Lower lobe of right lung (tissue), 2 donors: ENCODE results near the gene MARK4. TPM values are rescaled to one million over a fixed set of nuclear protein-coding genes. Genes with fewer than 3 reads are reported as not detected.

Experiments used
- ATAC-seq, 2 donors: fragments of 200-7000 bp; cut with Tn5 transposase; one replicate each; pipeline ENCODE4 v1.9.1; 2020 to 2022; ENCODE audit warnings: mild to moderate bottlenecking in 2 of 2, moderate library complexity in 2 of 2
- DNase-seq: peaks from one replicate; pipeline ENCODE4 v3.0.0-alpha.2; 2020
- H3K27ac ChIP-seq: fragments of 200-600 bp; one replicate; pipeline ENCODE4 v1.8.0; 2022
- H3K27me3 ChIP-seq: fragments of 200-600 bp; one replicate; pipeline ENCODE4 v1.8.0; 2022; ENCODE audit warnings: low read depth
- H3K36me3 ChIP-seq: fragments of 200-600 bp; one replicate; pipeline ENCODE4 v1.8.0; 2022; ENCODE audit warnings: mild to moderate bottlenecking
- H3K4me1 ChIP-seq: fragments of 200-600 bp; one replicate; pipeline ENCODE4 v1.8.0; 2022
- H3K4me3 ChIP-seq: fragments of 200-600 bp; one replicate; pipeline ENCODE4 v1.8.0; 2022; ENCODE audit warnings: mild to moderate bottlenecking
- H3K9me3 ChIP-seq: fragments of 200-600 bp; one replicate; pipeline ENCODE4 v1.8.0; 2022
- intact Hi-C: fragments of 100-400 bp; cut with DNase I; formaldehyde crosslinking; loops from one replicate; pipeline ENCODE4 v1.11.0; 2022
- total RNA-seq: library from RNA; stranded (reverse); fragmentation: NEBNext Ultra II Directional; extraction: Animal tissue kit (Norgen Biotek cat#: 25700); gene quantifications from one replicate; pipeline ENCODE4 v1.2.1, GENCODE V29; 2021
- TF ChIP-seq, protein P1 (sequence below): fragments of 200-600 bp; IDR thresholded peaks from one replicate; pipeline ENCODE4 v1.8.0; 2022; ENCODE audit warnings: antibody characterized with exemption, mild to moderate bottlenecking
- donor health status: DM: no; HTN: yes; CAD: no; lungs with severe emphysema.

MARK4 gene
- total RNA-seq, 1 donor from 2014 or later = 32.5 TPM

DNA sequence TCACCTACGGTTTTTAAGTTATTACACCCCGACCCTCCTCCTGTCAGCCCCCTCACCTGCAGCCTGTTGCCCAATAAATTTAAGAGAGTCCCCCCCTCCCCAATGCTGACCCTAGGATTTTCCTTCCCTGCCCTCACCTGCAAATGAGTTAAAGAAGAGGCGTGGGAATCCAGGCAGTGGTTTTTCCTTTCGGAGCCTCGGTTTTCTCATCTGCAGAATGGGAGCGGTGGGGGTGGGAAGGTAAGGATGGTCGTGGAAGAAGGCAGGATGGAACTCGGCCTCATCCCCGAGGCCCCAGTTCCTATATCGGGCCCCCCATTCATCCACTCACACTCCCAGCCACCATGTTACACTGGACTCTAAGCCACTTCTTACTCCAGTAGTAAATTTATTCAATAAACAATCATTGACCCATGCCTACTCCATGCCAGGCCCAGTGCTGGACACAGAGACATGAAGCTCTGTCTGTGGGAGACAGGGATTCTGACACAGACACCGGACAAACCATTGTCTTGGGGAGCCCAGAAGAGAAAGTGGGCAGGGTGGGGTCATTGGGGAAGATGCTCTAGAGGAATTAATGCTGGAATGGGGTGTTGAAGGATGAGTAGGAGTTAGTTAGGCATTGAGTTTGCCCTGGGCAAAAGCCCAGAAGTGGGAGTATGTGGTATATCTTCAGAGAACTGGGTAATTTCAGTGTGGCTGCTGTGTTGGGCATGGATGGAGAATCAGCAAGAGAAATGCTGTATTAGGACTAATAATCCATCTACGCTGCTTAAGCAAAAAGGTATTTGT, 52.4 kb downstream of the MARK4 start:
- H3K27me3 ChIP-seq = no peaks in the 10 kb centered on the region
- no peak overlapping the region for H3K4me3 ChIP-seq
- intact Hi-C loops = no loop called here
- no peak overlapping the region for H3K27ac ChIP-seq
- ATAC-seq (no peak), DNase-seq (no peak)
- TF ChIP-seq, protein P1, sequence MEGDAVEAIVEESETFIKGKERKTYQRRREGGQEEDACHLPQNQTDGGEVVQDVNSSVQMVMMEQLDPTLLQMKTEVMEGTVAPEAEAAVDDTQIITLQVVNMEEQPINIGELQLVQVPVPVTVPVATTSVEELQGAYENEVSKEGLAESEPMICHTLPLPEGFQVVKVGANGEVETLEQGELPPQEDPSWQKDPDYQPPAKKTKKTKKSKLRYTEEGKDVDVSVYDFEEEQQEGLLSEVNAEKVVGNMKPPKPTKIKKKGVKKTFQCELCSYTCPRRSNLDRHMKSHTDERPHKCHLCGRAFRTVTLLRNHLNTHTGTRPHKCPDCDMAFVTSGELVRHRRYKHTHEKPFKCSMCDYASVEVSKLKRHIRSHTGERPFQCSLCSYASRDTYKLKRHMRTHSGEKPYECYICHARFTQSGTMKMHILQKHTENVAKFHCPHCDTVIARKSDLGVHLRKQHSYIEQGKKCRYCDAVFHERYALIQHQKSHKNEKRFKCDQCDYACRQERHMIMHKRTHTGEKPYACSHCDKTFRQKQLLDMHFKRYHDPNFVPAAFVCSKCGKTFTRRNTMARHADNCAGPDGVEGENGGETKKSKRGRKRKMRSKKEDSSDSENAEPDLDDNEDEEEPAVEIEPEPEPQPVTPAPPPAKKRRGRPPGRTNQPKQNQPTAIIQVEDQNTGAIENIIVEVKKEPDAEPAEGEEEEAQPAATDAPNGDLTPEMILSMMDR = no peak
- no peaks in the 10 kb centered on the region for H3K4me1 ChIP-seq
- peaks cover 22% of the 10 kb centered on the region for H3K36me3 ChIP-seq
- no peaks in the 10 kb centered on the region for H3K9me3 ChIP-seq

DNA sequence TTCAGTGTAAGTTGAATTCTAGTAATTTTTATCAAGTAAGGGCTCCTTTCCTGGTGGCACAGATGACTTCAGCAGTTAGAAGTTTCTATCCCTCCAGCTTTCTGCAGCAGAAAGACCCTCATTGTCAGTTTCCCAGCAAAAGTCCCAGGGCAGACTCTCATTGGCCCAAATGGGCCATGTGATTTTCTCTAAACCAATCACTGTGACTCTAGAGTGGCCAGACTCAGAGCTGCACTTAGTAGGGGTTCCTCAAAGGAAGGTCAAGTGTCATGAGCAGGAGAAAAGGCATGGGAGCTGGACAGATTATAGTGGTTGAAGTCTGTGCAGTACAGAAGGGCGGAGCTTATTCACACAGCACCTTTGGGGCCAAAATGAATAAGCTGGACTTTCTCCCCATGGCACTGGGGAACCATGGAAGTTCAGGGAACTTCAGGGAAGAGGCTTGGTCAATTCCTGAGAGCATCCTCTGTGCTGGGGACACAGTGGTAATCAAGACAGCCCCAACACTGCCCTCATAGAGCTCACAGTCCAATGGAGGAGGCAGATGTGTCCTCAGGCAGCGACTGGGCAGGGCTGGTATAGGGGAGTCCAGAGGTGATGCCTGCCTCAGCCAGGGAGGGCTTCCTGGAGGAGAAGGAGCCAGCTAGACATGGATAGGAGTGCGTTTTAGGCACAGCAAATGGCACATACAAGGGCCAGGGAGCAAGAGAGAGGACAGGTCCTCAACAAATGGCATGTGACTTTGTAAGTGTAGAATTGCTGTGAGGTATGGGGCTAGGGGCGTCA, 53.3 kb downstream of the MARK4 start:
- TF ChIP-seq, protein P1 = no peak
- no peak overlapping the region for H3K27ac ChIP-seq
- DNase-seq (no peak), ATAC-seq (no peak)
- H3K4me1 ChIP-seq = no peaks in the 10 kb centered on the region
- no peaks in the 10 kb centered on the region for H3K9me3 ChIP-seq
- intact Hi-C loops = no loop called here
- peaks cover 21% of the 10 kb centered on the region for H3K36me3 ChIP-seq
- H3K4me3 ChIP-seq = no peak overlapping the region
- H3K27me3 ChIP-seq = no peaks in the 10 kb centered on the region

DNA sequence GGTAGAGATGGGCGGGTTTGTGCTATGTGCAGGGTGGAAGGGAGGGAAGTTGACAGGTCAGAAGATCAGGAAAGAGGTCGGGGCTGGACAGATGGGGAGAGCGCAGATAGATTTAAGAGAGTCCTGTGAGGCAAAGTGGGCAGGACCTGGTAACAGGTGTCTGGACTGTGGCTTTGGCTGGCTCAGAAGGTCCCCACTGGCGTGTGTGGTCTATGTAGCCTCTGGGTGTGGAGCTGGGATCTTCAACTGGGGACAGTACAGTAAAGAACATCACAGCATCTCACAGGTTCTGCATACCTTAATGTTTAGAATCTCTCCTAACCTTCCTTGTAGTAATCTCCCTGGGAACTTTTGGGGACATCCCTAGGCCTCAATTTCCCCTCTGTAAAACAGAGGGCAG, 53.9 kb downstream of the MARK4 start:
- H3K4me3 ChIP-seq = no peak overlapping the region
- no peaks in the 10 kb centered on the region for H3K27me3 ChIP-seq
- no peak for DNase-seq
- no peak overlapping the region for H3K27ac ChIP-seq
- intact Hi-C loops = no loop called here
- no peak for ATAC-seq
- H3K9me3 ChIP-seq = no peaks in the 10 kb centered on the region
- peaks cover 17% of the 10 kb centered on the region for H3K36me3 ChIP-seq
- H3K4me1 ChIP-seq = no peaks in the 10 kb centered on the region
- TF ChIP-seq, protein P1 = no peak

DNA sequence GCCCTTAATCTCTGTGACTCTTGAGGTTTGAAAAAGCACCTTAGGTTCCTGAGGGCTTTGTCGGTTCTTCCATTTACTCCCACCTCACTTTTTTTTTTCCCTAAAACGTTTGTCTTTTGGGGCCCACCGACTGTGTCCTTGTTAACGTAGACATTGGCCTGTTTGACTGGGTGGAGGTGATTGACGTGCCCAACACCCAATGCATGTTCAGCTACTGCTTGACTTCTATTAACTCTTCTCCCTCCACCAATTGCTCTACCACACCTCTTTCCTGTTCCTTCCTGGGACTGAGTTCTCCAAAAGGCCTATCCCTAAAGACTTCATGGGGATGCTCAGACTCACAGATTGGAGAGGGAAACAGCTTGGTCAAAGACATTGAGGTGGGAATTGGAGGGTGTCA, 54.4 kb downstream of the MARK4 start:
- intact Hi-C loops = no loop called here
- Histone ChIP-seq H3K27me3 (no peaks in the 10 kb centered on the region), H3K36me3 (peaks cover 17% of the 10 kb centered on the region), H3K4me1 (no peaks in the 10 kb centered on the region), H3K27ac (no peak overlapping the region), H3K4me3 (no peak overlapping the region), H3K9me3 (no peaks in the 10 kb centered on the region)
- TF ChIP-seq, protein P1 = no peak
- ATAC-seq (no peak), DNase-seq (no peak)

DNA sequence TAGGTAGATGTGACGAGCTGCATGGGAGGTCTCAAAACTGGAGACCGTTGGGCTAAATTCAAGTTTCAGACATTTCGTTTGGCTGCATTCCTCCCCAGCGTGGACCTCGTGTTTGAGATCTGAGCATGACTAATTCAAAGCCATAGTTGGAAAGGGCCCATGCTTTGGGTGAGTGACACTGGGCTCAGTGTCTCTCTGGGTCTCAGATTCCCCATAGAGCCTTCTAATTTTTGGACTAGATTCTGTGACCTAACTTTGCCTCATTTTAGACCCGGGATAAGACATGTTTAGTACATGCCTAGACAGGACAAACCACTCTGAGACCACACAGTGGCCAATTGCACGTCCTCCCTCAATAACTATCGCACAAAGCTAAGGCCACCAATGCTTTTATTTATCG, 55.0 kb downstream of the MARK4 start:
- H3K4me3 ChIP-seq = no peak overlapping the region
- H3K27ac ChIP-seq = no peak overlapping the region
- ATAC-seq (no peak), DNase-seq (no peak)
- no peaks in the 10 kb centered on the region for H3K9me3 ChIP-seq
- intact Hi-C loops = no loop called here
- TF ChIP-seq, protein P1 = no peak
- no peaks in the 10 kb centered on the region for H3K4me1 ChIP-seq
- H3K36me3 ChIP-seq = peaks cover 11% of the 10 kb centered on the region
- no peaks in the 10 kb centered on the region for H3K27me3 ChIP-seq
